H9 (cell line): ENCODE results near the gene PIK3C2B. TPM values are rescaled to one million over a fixed set of nuclear protein-coding genes. Genes with fewer than 3 reads are reported as not detected.

Experiments
- DNase-seq: peaks from one replicate; pipeline ENCODE4 v3.0.0-alpha.2; 2017
- H2AFZ ChIP-seq: one replicate; pipeline ENCODE4 v1.6.1; 2013; ENCODE audit warnings: mild to moderate bottlenecking, low read length, control low read depth, moderate library complexity
- H2AK5ac ChIP-seq: 2 replicates; pipeline ENCODE4 v1.6.1; 2013; ENCODE audit warnings: low read length, control low read depth, mixed read lengths; ENCODE audit not compliant: insufficient read length
- H2BK120ac ChIP-seq: one replicate; pipeline ENCODE4 v1.6.1; 2013; ENCODE audit warnings: low read depth, mild to moderate bottlenecking, low read length, control low read depth, inconsistent platforms; ENCODE audit not compliant: poor library complexity, severe bottlenecking
- H2BK12ac ChIP-seq: 2 replicates; pipeline ENCODE4 v1.6.1; 2013; ENCODE audit warnings: low read length, control low read depth, mixed read lengths, low read depth; ENCODE audit not compliant: insufficient read length
- H2BK15ac ChIP-seq: 2 replicates; pipeline ENCODE4 v1.6.1; 2013; ENCODE audit warnings: low read depth, low read length, control low read depth
- H2BK20ac ChIP-seq: one replicate; pipeline ENCODE4 v1.6.1; 2013; ENCODE audit warnings: low read depth, mild to moderate bottlenecking, low read length, control low read depth, inconsistent platforms; ENCODE audit not compliant: poor library complexity, severe bottlenecking
- H2BK5ac ChIP-seq: 2 replicates; pipeline ENCODE4 v1.6.1; 2013; ENCODE audit warnings: low read length, control low read depth, mixed read lengths; ENCODE audit not compliant: insufficient read length
- H3K14ac ChIP-seq: 2 replicates; pipeline ENCODE4 v1.6.1; 2013; ENCODE audit warnings: low read length, control low read depth; ENCODE audit not compliant: insufficient read depth
- H3K18ac ChIP-seq: 2 replicates; pipeline ENCODE4 v1.6.1; 2013; ENCODE audit warnings: low read depth, mild to moderate bottlenecking, mixed read lengths, low read length, control low read depth; ENCODE audit not compliant: insufficient read length
- H3K23ac ChIP-seq: 2 replicates; pipeline ENCODE4 v1.6.1; 2013; ENCODE audit warnings: low read length, control low read depth, mixed read lengths, low read depth; ENCODE audit not compliant: insufficient read length
- H3K23me2 ChIP-seq: 2 replicates; pipeline ENCODE4 v1.6.1; 2013; ENCODE audit warnings: low read depth, mild to moderate bottlenecking, mixed read lengths, low read length, control low read depth; ENCODE audit not compliant: insufficient read length, poor library complexity, severe bottlenecking
- H3K27ac ChIP-seq: 2 replicates; pipeline ENCODE4 v1.5.1; 2013; ENCODE audit warnings: low read length, control low read depth, mixed read lengths, low read depth; ENCODE audit not compliant: insufficient read length
- H3K27me3 ChIP-seq: 2 replicates; pipeline ENCODE4 v1.6.1; 2013; ENCODE audit warnings: low read length, control low read depth, inconsistent platforms; ENCODE audit not compliant: insufficient read depth
- H3K4ac ChIP-seq: 2 replicates; pipeline ENCODE4 v1.6.1; 2013; ENCODE audit warnings: low read depth, mild to moderate bottlenecking, control low read depth, inconsistent platforms, low read length, moderate library complexity
- H3K4me1 ChIP-seq: 2 replicates; pipeline ENCODE4 v1.6.1; 2013; ENCODE audit warnings: low read length, control low read depth, inconsistent platforms; ENCODE audit not compliant: insufficient read depth
- H3K4me2 ChIP-seq: 2 replicates; pipeline ENCODE4 v1.6.1; 2013; ENCODE audit warnings: low read length, control low read depth, mixed read lengths; ENCODE audit not compliant: insufficient read length, insufficient read depth
- H3K56ac ChIP-seq: 2 replicates; pipeline ENCODE4 v1.6.1; 2013; ENCODE audit warnings: low read depth, mild to moderate bottlenecking, mixed read lengths, low read length, control low read depth; ENCODE audit not compliant: insufficient read length
- H3K79me1 ChIP-seq: 2 replicates; pipeline ENCODE4 v1.6.1; 2013; ENCODE audit warnings: low read depth, mild to moderate bottlenecking, moderate library complexity, low read length, control low read depth, inconsistent platforms; ENCODE audit not compliant: insufficient read depth, poor library complexity, severe bottlenecking
- H3K79me2 ChIP-seq: 2 replicates; pipeline ENCODE4 v1.6.1; 2013; ENCODE audit warnings: low read length, control low read depth, inconsistent platforms; ENCODE audit not compliant: insufficient read depth
- H3K9ac ChIP-seq: 2 replicates; pipeline ENCODE4 v1.6.1; 2013; ENCODE audit warnings: low read length, control low read depth, mixed read lengths; ENCODE audit not compliant: insufficient read length; ENCODE audit errors: extremely low read depth
- H3K9me3 ChIP-seq: one replicate; pipeline ENCODE4 v1.6.1; 2013; ENCODE audit warnings: low read depth, low read length, inconsistent platforms; ENCODE audit not compliant: control insufficient read depth
- H3T11ph ChIP-seq: one replicate; pipeline ENCODE4 v1.6.1; 2013; ENCODE audit warnings: mild to moderate bottlenecking, low read length, control low read depth, inconsistent platforms
- H4K20me1 ChIP-seq: one replicate; pipeline ENCODE4 v1.6.1; 2013; ENCODE audit not compliant: control insufficient read depth, insufficient read length, insufficient read depth
- H4K5ac ChIP-seq: 2 replicates; pipeline ENCODE4 v1.6.1; 2013; ENCODE audit warnings: low read depth, mild to moderate bottlenecking, mixed read lengths, low read length, control low read depth; ENCODE audit not compliant: insufficient read length
- H4K8ac ChIP-seq: replicated peaks from 2 replicates; pipeline ENCODE4 v1.6.1; 2013; ENCODE audit warnings: low read length, control low read depth, mixed read lengths, low read depth; ENCODE audit not compliant: insufficient read length
- H4K91ac ChIP-seq: 2 replicates; pipeline ENCODE4 v1.6.1; 2013; ENCODE audit warnings: low read depth, mild to moderate bottlenecking, moderate library complexity, mixed read lengths, low read length, control low read depth; ENCODE audit not compliant: insufficient read length
- H3K27ac Mint-ChIP-seq, 3 experiments: 2 replicates in 2 of 3; 3 replicates in 1 of 3; pipeline ENCODE4 v1.8.0; 2020 to 2021; ENCODE audit warnings: mixed read lengths in 3 of 3, mild to moderate bottlenecking in 1 of 3, moderate library complexity in 1 of 3
- H3K27me3 Mint-ChIP-seq: 2 replicates; pipeline ENCODE4 v1.8.0; 2021; ENCODE audit warnings: low read depth, mild to moderate bottlenecking, moderate library complexity, mixed read lengths
- H3K36me3 Mint-ChIP-seq, 3 experiments: 2 replicates in 2 of 3; 3 replicates in 1 of 3; pipeline ENCODE4 v1.8.0; 2020 to 2021; ENCODE audit warnings: low read depth in 3 of 3, mixed read lengths in 3 of 3; ENCODE audit not compliant: insufficient read depth in 1 of 3
- H3K4me1 Mint-ChIP-seq, 2 experiments: 2 replicates each; pipeline ENCODE4 v1.8.0; 2020; ENCODE audit warnings: mixed read lengths in 2 of 2
- H3K4me3 Mint-ChIP-seq, 2 experiments: 2 replicates in 1 of 2; 3 replicates in 1 of 2; pipeline ENCODE4 v1.8.0; 2020 to 2021; ENCODE audit warnings: mild to moderate bottlenecking in 2 of 2, mixed read lengths in 2 of 2, moderate library complexity in 1 of 2
- H3K9me3 Mint-ChIP-seq, 2 experiments: 2 replicates in 1 of 2; 3 replicates in 1 of 2; pipeline ENCODE4 v1.8.0; 2020; ENCODE audit warnings: mild to moderate bottlenecking in 2 of 2, mixed read lengths in 2 of 2, moderate library complexity in 1 of 2
- WGBS: extraction: QIAGEN DNeasy Blood & Tissue Kit; methylation state at CpG from one replicate; pipeline ENCODE4 v1.1.7; 2013; ENCODE audit warnings: missing lambda C conversion rate, low lambda C conversion rate, mixed read lengths; ENCODE audit not compliant: insufficient read length; ENCODE audit errors: extremely low coverage; 5-methylcytosine and 5-hydroxymethylcytosine counted together
- total RNA-seq: library from RNA; stranded (reverse); gene quantifications from 2 replicates; pipeline ENCODE4 v1.2.1, GENCODE V29; 2021
- TF ChIP-seq, protein P1 (sequence below): fragments of 200-600 bp; sonication (generic); conservative IDR thresholded peaks from 3 replicates; pipeline ENCODE4 v1.8.0; 2021; ENCODE audit warnings: antibody characterized with exemption, mild to moderate bottlenecking

Gene PIK3C2B
- total RNA-seq, 1 experiment from 2014 or later, result 13.1 TPM

DNA sequence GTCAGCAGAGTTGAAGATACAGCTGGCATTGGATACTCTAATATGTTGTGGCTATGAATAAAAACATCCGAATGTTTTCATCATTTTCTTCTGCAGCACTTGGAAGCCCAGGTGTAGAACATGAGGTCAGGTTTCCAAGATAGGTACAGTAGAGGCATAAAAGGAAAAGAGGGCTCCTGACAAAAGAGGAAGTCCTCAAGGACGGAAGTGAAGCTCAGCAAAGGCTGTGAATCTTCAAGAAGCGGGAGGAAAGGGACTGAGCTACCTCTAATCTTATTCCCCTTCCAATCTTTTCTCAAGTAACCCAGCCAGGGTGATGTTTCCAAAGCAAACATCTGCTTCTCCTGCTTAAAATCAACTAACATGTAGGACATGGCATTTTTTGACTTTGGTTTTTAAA lies 4.4 kb upstream of the PIK3C2B start:
- Histone ChIP-seq H3K4me2 (no peak overlapping the region), H2BK120ac (no peak overlapping the region), H4K8ac (no peak overlapping the region), H3K27ac (no peak overlapping the region), H2AK5ac (no peak overlapping the region), H3K23me2 (peaks cover 7% of the 10 kb centered on the region), H4K5ac (no peak overlapping the region), H3K23ac (no peak overlapping the region), H3K79me2 (no peaks in the 10 kb centered on the region), H3K18ac (no peak overlapping the region), H2BK12ac (no peak overlapping the region), H3K79me1 (no peaks in the 10 kb centered on the region), H3K9ac (no peak overlapping the region), H3K9me3 (no peaks in the 10 kb centered on the region), H3T11ph (no peak overlapping the region), H2AFZ (no peak overlapping the region), H2BK5ac (no peak overlapping the region), H3K27me3 (no peaks in the 10 kb centered on the region), H4K91ac (no peak overlapping the region), H2BK20ac (no peak overlapping the region), H3K14ac (no peak overlapping the region), H3K4me1 (0 out of 2 replicates have a peak, but pooled peaks cover 2% of the 10 kb centered on the region), H3K56ac (no peak overlapping the region), H3K4ac (no peak overlapping the region), H4K20me1 (no peaks in the 10 kb centered on the region), H2BK15ac (no peak overlapping the region)
- Mint-ChIP-seq H3K4me1 (peaks cover 16% of the 10 kb centered on the region in 2 experiments), H3K9me3 (no peaks in the 10 kb centered on the region), H3K27ac (no peak overlapping the region), H3K36me3 (no peaks in the 10 kb centered on the region), H3K4me3 (no peak overlapping the region), H3K27me3 (peaks cover 21% of the 10 kb centered on the region)
- TF ChIP-seq, protein P1, sequence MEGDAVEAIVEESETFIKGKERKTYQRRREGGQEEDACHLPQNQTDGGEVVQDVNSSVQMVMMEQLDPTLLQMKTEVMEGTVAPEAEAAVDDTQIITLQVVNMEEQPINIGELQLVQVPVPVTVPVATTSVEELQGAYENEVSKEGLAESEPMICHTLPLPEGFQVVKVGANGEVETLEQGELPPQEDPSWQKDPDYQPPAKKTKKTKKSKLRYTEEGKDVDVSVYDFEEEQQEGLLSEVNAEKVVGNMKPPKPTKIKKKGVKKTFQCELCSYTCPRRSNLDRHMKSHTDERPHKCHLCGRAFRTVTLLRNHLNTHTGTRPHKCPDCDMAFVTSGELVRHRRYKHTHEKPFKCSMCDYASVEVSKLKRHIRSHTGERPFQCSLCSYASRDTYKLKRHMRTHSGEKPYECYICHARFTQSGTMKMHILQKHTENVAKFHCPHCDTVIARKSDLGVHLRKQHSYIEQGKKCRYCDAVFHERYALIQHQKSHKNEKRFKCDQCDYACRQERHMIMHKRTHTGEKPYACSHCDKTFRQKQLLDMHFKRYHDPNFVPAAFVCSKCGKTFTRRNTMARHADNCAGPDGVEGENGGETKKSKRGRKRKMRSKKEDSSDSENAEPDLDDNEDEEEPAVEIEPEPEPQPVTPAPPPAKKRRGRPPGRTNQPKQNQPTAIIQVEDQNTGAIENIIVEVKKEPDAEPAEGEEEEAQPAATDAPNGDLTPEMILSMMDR, result no peak
- DNase-seq, result no peak
- WGBS, result no CpG with 5 or more reads among the region's 3 CpGs
